ENCODE data around the gene NAALADL2.

- TF ChIP-seq, protein P1, sequence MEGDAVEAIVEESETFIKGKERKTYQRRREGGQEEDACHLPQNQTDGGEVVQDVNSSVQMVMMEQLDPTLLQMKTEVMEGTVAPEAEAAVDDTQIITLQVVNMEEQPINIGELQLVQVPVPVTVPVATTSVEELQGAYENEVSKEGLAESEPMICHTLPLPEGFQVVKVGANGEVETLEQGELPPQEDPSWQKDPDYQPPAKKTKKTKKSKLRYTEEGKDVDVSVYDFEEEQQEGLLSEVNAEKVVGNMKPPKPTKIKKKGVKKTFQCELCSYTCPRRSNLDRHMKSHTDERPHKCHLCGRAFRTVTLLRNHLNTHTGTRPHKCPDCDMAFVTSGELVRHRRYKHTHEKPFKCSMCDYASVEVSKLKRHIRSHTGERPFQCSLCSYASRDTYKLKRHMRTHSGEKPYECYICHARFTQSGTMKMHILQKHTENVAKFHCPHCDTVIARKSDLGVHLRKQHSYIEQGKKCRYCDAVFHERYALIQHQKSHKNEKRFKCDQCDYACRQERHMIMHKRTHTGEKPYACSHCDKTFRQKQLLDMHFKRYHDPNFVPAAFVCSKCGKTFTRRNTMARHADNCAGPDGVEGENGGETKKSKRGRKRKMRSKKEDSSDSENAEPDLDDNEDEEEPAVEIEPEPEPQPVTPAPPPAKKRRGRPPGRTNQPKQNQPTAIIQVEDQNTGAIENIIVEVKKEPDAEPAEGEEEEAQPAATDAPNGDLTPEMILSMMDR (IDR thresholded peaks at IDR 0.05): no peak
- TF ChIP-seq ZFX (IDR thresholded peaks at IDR 0.05; ENCODE audit: borderline replicate concordance): no peak
These were observed 300.1 kb downstream of the NAALADL2 start for GRCh38 chr3:175159202-175159601.
